Keratinocyte (primary cell): Measurements from ENCODE around the gene MAGI2. TPM values are rescaled to one million over a fixed set of nuclear protein-coding genes. Genes with fewer than 3 reads are reported as not detected.
"Not testable (repeated sequence)": the region's sequence is repeated elsewhere in the genome, so short reads cannot be mapped to it uniquely, and the experiment has no call there.

Experiments used
- DNase-seq: peaks from one replicate; pipeline ENCODE4 v3.0.0-alpha.2; 2011; ENCODE audit warnings: low read depth, missing footprints, low spot score
- FAIRE-seq: peaks from 2 replicates; lab custom pipeline; 2011; peaks lifted over from hg19 to GRCh38; lab: Jason Lieb, UNC
- H2AFZ ChIP-seq: 2 replicates; pipeline ENCODE4 v1.6.0; 2012; ENCODE audit warnings: low read length, control low read depth, inconsistent platforms; ENCODE audit not compliant: control insufficient read depth
- H3K27ac ChIP-seq: 2 replicates; pipeline ENCODE4 v1.5.1; 2011; ENCODE audit warnings: low read length; ENCODE audit not compliant: control insufficient read depth, insufficient read depth
- H3K27me3 ChIP-seq: 3 replicates; pipeline ENCODE4 v1.6.0; 2011; ENCODE audit warnings: low read length; ENCODE audit not compliant: control insufficient read depth, insufficient read depth; ENCODE audit errors: extremely low read depth
- H3K36me3 ChIP-seq, 2 experiments: 2 replicates in 1 of 2; 3 replicates in 1 of 2; pipeline ENCODE4 v1.5.1; 2011; ENCODE audit warnings: low read length in 2 of 2, mild to moderate bottlenecking in 1 of 2; ENCODE audit not compliant: control insufficient read depth in 2 of 2, insufficient read depth in 2 of 2; ENCODE audit errors: extremely low read depth in 1 of 2
- H3K4me1 ChIP-seq: 3 replicates; pipeline ENCODE4 v1.5.1; 2011; ENCODE audit warnings: low read length; ENCODE audit not compliant: control insufficient read depth, insufficient read depth; ENCODE audit errors: extremely low read depth
- H3K4me2 ChIP-seq: 3 replicates; pipeline ENCODE4 v1.6.0; 2011; ENCODE audit warnings: low read depth, low read length; ENCODE audit not compliant: control insufficient read depth, insufficient read depth; ENCODE audit errors: extremely low read depth
- H3K4me3 ChIP-seq, 3 experiments: fragments of 200-600 bp in 1 of 3; sonication (generic) in 1 of 3; 2 replicates in 2 of 3; 3 replicates in 1 of 3; pipeline ENCODE4 v1.5.1; 2011 to 2016; ENCODE audit warnings: low read length in 3 of 3, mild to moderate bottlenecking in 3 of 3, control low read depth in 2 of 3, inconsistent platforms in 1 of 3, low read depth in 1 of 3, mixed read lengths in 1 of 3, mixed run types in 1 of 3, moderate library complexity in 1 of 3; ENCODE audit not compliant: control insufficient read depth in 2 of 3, insufficient read depth in 2 of 3; ENCODE audit errors: extremely low read depth in 1 of 3
- H3K79me2 ChIP-seq: 2 replicates; pipeline ENCODE4 v1.6.0; 2012; ENCODE audit warnings: low read length; ENCODE audit not compliant: control insufficient read depth, insufficient read depth
- H3K9ac ChIP-seq: 3 replicates; pipeline ENCODE4 v1.6.0; 2011; ENCODE audit warnings: low read length; ENCODE audit not compliant: control insufficient read depth, insufficient read depth; ENCODE audit errors: extremely low read depth
- H3K9me1 ChIP-seq: 3 replicates; pipeline ENCODE4 v1.6.0; 2011; ENCODE audit warnings: low read length; ENCODE audit not compliant: control insufficient read depth, insufficient read depth; ENCODE audit errors: extremely low read depth
- H3K9me3 ChIP-seq: 2 replicates; pipeline ENCODE4 v1.5.1; 2012; ENCODE audit warnings: low read depth, low read length; ENCODE audit not compliant: control insufficient read depth
- H4K20me1 ChIP-seq: 3 replicates; pipeline ENCODE4 v1.6.0; 2011; ENCODE audit warnings: low read length; ENCODE audit not compliant: control insufficient read depth, insufficient read depth; ENCODE audit errors: extremely low read depth
- EZH2 ChIP-seq: IDR thresholded peaks from one replicate; pipeline ENCODE4 v1.6.1; 2012; ENCODE audit warnings: inconsistent platforms, mild to moderate bottlenecking, low read length, moderate library complexity
- dilution Hi-C: fragments of 300-500 bp; cut with MboI; formaldehyde crosslinking; loops from one replicate; pipeline ENCODE4 v1.7.0; 2020; ENCODE audit warnings: low sequenced_read_pairs; ENCODE audit not compliant: extremely low pct_ligation_motif_present
- polyA plus RNA-seq, 5 experiments: library from polyadenylated mRNA; depleted of rRNA in 3 of 5; stranded (reverse) in 3 of 5; stranded (forward) in 1 of 5; unstranded in 1 of 5; fragments of >200 nt; gene quantifications; 1 replicate in 1 of 5; 2 replicates in 3 of 5; 3 replicates in 1 of 5; pipeline versions ENCODE4 v1.2.1 to v1.2.3, GENCODE V29; 2011 to 2012; ENCODE audit warnings: missing spikeins in 2 of 5, low read depth in 1 of 5, low replicate concordance in 1 of 5
- TF ChIP-seq, protein P1 (sequence below), 3 experiments: IDR thresholded peaks in 1 of 3; conservative IDR thresholded peaks in 1 of 3; optimal IDR thresholded peaks in 1 of 3; 2 replicates in 2 of 3; 3 replicates in 1 of 3; pipeline versions ENCODE3 to v1.5.1; 2011; ENCODE audit warnings: low read length in 3 of 3, mild to moderate bottlenecking in 3 of 3, moderate library complexity in 2 of 3, control low read depth in 1 of 3, inconsistent platforms in 1 of 3; ENCODE audit not compliant: insufficient read depth in 2 of 3; ENCODE audit errors: extremely low read depth in 1 of 3

The MAGI2 gene
- polyA plus RNA-seq, 1 donor (not counting 4 experiments of a cell fraction or from before 2014, with no cell fraction given) = 0.07 TPM

DNA sequence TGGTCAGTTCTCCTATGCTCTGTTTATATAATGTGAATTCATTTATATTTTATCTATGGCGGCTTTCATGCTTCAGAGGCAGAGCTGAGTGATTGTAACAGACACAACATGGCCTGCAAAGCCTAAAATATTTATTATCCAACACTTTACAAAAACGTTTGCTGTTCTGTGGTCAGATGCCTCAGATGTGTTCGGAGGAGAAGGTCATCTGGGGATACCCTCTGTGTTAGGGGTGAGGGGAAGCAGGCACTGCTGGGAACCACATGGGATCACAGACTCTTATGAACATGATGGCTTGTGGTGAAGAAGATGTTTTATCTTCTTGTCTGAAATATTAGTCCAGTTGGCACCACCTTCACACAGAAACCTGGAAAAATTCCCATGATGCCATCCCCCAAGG, 1451.4 kb downstream of the MAGI2 start:
- Histone ChIP-seq H3K36me3 (no peaks in the 10 kb centered on the region), H3K4me2 (no peak overlapping the region), H3K27ac (no peak overlapping the region), H3K4me3 (no peak overlapping the region), H4K20me1 (no peaks in the 10 kb centered on the region), H3K4me1 (no peaks in the 10 kb centered on the region), H3K79me2 (no peaks in the 10 kb centered on the region), H3K9me1 (no peaks in the 10 kb centered on the region), H3K27me3 (no peaks in the 10 kb centered on the region), H2AFZ (no peak overlapping the region), H3K9me3 (no peaks in the 10 kb centered on the region), H3K9ac (no peak overlapping the region)
- DNase-seq (no peak), FAIRE-seq (no peak)
- TF ChIP-seq EZH2 = no peak
- TF ChIP-seq, protein P1, sequence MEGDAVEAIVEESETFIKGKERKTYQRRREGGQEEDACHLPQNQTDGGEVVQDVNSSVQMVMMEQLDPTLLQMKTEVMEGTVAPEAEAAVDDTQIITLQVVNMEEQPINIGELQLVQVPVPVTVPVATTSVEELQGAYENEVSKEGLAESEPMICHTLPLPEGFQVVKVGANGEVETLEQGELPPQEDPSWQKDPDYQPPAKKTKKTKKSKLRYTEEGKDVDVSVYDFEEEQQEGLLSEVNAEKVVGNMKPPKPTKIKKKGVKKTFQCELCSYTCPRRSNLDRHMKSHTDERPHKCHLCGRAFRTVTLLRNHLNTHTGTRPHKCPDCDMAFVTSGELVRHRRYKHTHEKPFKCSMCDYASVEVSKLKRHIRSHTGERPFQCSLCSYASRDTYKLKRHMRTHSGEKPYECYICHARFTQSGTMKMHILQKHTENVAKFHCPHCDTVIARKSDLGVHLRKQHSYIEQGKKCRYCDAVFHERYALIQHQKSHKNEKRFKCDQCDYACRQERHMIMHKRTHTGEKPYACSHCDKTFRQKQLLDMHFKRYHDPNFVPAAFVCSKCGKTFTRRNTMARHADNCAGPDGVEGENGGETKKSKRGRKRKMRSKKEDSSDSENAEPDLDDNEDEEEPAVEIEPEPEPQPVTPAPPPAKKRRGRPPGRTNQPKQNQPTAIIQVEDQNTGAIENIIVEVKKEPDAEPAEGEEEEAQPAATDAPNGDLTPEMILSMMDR (optimal IDR thresholded peaks at IDR 0.05 in 1 of 3, IDR thresholded peaks at IDR 0.05 in 1 of 3, conservative IDR thresholded peaks at IDR 0.05 in 1 of 3; ENCODE audit: extremely low read depth in 1 of 3, insufficient read depth in 2 of 3, low read length in 3 of 3) = no peak
- dilution Hi-C loops = no loop called here

DNA sequence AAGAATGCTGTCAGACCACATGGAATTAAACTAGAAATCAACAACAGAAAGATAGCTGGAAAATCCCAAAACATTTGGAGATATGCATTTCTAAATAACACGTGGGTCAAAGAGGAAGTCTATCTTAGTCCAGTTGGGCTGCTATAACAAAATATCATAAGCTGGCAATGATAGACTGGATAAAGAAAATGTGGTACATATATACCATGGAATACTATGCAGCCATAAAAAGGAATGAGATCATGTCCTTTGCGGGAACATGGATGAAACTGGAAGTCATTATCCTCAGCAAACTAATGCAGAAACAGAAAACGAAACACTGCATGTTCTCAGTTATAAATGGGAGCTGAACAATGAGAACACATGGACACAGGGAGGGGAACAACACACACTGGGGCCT, 1454.3 kb downstream of the MAGI2 start:
- not testable (repeated sequence) for H3K4me3 ChIP-seq, DNase-seq, FAIRE-seq

DNA sequence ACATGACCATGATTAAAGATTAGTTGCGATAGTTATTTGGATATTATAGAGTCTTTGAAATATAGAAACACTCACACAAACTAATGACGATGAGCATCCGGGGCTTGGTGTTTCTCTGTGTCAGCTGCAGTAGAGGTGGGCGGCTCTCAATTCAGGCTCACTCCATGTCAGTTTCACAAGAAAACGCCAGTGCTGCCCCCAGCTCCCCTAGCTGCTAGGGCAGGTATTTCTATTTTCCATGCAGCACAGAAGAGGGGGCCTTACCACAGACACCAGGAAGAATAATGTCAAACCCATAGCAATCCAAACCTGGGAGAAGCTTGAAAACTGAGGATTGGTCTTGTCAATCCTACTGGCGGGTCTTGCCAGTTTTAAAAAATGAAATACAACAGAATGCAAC, 1457.8 kb downstream of the MAGI2 start:
- no peak for DNase-seq
- FAIRE-seq = no peak
- no peak overlapping the region for H3K4me3 ChIP-seq
- no peaks in the 10 kb centered on the region for H3K4me1 ChIP-seq
- no peak overlapping the region for H2AFZ ChIP-seq
- dilution Hi-C loops = no loop called here
- no peaks in the 10 kb centered on the region for H3K36me3 ChIP-seq
- no peak overlapping the region for H3K9ac ChIP-seq
- no peaks in the 10 kb centered on the region for H3K9me1 ChIP-seq
- no peaks in the 10 kb centered on the region for H4K20me1 ChIP-seq
- TF ChIP-seq, protein P1 (optimal IDR thresholded peaks at IDR 0.05 in 1 of 3, IDR thresholded peaks at IDR 0.05 in 1 of 3, conservative IDR thresholded peaks at IDR 0.05 in 1 of 3; ENCODE audit: extremely low read depth in 1 of 3, insufficient read depth in 2 of 3, low read length in 3 of 3) = no peak
- TF ChIP-seq EZH2 = no peak
- H3K27me3 ChIP-seq = no peaks in the 10 kb centered on the region
- H3K4me2 ChIP-seq = no peak overlapping the region
- no peaks in the 10 kb centered on the region for H3K9me3 ChIP-seq
- H3K79me2 ChIP-seq = no peaks in the 10 kb centered on the region
- H3K27ac ChIP-seq = no peak overlapping the region

More for the DNA sequence above, 1454.3 kb downstream of the MAGI2 start:
- H3K79me2 ChIP-seq, H3K4me1 ChIP-seq, H3K9me3 ChIP-seq, H3K27me3 ChIP-seq, H4K20me1 ChIP-seq, H3K9ac ChIP-seq, H2AFZ ChIP-seq, H3K9me1 ChIP-seq, dilution Hi-C loops, H3K27ac ChIP-seq, H3K4me2 ChIP-seq, H3K36me3 ChIP-seq: not testable (repeated sequence)
